GM18873 (cell line): ENCODE measurements around the gene PPIA.
"Not testable (repeated sequence)": the region's sequence is repeated elsewhere in the genome, so short reads cannot be mapped to it uniquely, and the experiment has no call there.

Experiments used
- ATAC-seq: cut with Tn5 transposase; IDR thresholded peaks from one replicate; pipeline ENCODE4 v1.9.1; 2021; ENCODE audit warnings: mild to moderate bottlenecking, moderate library complexity, moderate number of reproducible peaks; ENCODE audit not compliant: unreplicated experiment, low FRiP score

PPIA gene

DNA sequence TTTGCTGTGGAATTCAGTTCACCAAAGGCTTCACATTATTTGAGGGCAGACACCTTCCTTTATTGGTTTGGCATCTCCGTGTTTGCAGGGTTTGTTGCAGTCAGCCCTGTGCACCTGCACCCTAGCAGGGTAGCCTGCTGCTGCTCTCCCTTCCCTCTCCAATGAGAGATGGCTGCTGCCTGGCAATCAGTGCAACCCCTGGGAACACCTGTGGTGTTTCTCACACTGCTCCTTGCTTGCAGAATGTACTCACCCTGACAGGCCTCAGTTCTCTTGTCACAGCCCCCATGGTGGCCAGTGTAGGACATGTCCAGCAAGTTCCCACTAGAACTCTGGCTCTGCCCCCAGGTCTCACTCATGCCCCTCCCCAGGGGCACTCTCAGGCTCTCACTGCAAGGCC is 12.1 kb upstream of the PPIA start:
- ATAC-seq: no peak

DNA sequence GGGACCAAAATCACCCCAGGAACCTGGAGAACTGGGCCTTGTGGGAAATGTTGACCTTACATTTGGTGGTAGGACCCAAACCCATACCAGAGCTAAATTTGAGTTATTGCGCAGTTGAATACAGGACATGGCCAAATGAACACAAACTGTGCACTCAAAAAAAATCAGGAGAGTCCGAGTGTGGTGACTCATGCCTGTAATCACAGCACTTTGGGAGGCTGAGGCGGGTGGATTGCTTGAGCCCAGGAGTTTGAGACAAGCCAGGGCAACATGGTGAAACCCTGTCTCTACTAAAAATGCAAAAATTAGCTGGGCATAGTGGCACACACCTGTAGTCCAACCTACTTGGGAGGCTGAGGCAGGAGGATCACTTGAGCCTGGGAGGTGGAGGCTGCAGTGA is 11.3 kb upstream of the PPIA start:
- ATAC-seq: not testable (repeated sequence)

GRCh38 chr7:44787041-44787440 is 9.4 kb upstream of the PPIA start:
- ATAC-seq: no peak

- ATAC-seq: no peak
Measured at GRCh38 chr7:44787762-44788161, 8.7 kb upstream of the PPIA start.

DNA sequence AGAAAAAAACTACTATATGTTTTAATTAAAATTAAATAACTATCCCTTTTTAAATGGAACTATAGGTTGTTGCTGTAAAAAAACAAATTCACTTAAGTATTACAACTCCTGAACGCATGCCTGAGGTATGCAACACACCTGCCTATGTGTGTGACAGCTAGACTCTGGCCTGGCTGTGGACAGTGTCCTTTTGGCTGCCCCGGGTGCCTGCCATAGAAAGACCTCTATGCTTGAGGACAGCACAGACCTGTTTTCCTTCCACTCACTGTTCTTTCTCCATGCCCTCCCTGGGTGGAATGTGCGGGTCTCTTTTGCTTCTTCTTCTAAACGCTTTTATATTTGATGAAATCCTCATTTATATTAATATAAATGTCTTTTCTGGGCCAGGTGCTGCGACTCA is 6.5 kb upstream of the PPIA start:
- ATAC-seq: no peak

DNA sequence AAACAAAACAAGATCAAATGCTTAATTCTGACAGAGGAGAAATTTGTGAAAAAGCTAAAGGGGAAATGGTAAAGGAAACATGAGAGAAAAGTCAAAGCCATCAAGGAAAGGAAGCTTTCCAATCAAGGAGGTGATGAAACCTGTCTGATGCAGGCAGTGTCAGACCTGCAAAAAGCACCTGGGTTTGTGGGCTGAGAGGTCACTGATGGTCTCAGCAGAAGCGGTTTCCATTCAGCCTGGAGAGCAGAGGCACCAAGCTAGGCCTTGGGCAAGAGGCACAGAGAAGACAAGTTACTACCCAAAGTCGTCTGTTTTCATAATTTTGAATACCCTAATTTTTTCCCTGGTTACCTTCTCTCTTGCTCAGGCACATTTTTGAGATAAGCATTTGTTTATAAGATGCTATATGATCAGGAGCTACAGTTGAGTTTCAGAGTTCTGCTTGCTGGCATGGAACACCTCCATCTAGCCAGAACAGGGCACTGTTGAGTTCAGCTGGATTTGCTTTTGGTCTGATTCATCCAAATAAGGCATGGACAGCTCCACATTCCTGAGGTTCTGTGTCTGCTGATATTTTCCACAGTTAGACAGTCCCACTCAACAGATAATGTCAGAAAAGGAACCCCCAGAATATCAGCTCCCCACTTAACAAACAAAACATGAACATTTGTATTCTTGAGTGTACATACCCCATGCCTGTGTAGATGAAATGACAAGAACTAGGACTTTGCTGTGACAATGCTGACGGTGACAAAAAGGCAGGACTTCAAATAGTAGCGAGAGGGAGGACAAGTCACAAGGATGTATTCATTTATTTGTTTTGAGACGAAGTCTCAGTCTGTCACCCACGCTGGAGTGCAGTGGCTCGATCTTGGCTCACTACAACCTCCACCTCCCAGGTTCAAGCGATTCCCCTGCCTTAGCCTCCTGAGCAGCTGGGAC is 4.9 kb upstream of the PPIA start:
- ATAC-seq: no peak

DNA sequence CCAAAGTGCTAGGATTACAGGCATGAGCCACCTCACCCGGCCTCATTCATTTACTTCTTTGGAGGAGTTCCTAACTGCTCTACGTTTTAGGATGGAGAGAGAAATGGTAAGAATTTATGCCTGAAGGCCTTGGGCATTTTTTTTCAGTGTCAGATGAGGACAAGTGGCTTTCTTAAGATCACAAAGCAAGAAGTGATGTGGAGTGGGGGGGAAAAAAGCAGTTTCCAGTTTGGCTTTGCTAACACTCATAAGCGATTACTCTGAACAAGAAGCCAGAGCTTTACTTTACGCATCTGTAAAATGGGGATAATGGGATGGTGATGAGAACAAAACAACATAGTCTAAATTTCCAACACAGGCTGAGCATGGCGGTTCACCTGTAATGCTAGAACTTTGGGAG is 2.6 kb upstream of the PPIA start:
- ATAC-seq: no peak

DNA sequence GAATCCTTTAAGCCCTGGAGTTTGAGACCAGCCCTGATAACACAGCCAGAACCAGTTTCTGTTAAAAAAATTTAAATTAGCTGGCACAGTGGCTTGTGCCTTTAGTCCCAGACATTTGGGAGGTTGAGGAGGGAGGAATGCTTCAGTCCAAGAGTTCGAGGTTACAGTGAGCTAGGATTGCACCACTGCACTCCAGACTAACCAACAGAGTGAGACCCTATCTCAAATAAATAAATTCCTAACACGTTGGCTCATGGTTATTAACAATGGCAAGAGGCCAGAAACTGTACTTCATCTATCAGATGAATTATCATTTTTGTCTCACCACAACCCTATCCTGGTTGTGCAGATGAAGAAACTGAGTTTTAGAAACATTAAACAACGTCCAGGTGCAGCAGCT is 2.1 kb upstream of the PPIA start:
- no peak for ATAC-seq

GRCh38 chr7:44796034-44796503 is 412 bp upstream of the PPIA start:
- ATAC-seq: peak; percentile 7

- peak; percentile 25 for ATAC-seq
Measured at GRCh38 chr7:44797329-44798258, 1.1 kb downstream of the PPIA start.

GRCh38 chr7:44798649-44799305 is 2.3 kb downstream of the PPIA start:
- no peak for ATAC-seq

GRCh38 chr7:44799939-44800338 is 3.5 kb downstream of the PPIA start:
- ATAC-seq: no peak

DNA sequence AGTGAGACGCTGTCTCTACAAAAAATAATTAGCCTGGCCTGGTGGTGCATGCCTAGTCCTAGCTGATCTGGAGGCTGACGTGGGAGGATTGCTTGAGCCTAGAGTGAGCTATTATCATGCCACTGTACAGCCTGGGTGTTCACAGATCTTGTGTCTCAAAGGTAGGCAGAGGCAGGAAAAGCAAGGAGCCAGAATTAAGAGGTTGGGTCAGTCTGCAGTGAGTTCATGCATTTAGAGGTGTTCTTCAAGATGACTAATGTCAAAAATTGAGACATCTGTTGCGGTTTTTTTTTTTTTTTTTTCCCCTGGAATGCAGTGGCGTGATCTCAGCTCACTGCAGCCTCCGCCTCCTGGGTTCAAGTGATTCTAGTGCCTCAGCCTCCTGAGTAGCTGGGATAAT is 5.4 kb downstream of the PPIA start:
- ATAC-seq: no peak

- ATAC-seq: no peak
Measured at GRCh38 chr7:44802418-44803025, 6.0 kb downstream of the PPIA start.

DNA sequence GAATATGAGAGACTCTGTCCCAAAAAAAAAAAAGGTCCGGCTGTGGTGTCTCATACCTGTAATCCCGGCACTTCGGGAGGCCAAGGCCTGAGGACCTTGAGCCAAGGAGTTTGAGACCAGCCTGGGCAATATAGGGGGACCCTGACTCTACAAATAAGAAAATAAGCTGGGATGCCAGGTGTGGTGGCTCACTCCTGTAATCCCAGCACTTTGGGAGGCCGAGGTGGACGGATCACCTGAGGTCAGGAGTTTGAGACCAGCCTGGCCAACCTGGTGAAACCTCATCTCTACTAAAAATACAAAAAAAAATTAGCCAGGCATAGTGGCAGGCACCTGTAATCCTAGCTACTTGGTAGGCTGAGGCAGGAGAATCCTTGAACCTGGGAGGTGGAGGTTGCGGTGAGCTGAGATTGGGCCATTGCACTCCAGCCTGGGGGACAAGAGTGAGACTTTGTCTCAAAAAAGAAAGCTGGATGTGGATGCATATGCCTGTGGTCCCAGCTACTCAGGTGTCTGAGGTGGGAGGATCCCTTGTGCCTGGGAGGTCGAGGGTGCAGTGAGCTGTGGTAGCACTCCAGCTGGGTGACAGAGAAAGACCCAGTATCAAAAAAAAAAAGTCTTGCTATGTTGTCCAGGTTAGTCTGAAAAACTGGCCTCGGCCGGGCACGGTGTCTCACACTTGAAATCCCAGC is 7.5 kb downstream of the PPIA start:
- not testable (repeated sequence) for ATAC-seq

DNA sequence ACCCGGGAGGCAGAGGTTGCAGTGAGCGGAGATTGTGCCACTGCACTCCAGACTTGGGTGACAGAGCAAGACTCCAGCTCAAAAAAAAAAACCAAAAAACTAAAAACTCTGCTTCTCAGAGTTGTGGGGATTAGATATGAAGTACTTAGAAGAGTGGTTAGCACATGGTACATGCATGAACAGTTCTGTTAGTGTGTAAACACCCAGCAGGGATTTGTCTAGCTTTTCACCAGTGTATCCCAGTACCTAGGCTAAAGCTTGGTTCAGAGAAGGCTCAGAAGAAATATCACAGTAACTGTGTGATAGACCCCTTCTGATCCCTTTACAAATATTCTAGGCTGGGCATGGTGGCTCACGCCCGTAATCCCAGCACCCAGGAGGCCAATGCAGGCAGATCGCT is 9.5 kb downstream of the PPIA start:
- ATAC-seq: no peak

DNA sequence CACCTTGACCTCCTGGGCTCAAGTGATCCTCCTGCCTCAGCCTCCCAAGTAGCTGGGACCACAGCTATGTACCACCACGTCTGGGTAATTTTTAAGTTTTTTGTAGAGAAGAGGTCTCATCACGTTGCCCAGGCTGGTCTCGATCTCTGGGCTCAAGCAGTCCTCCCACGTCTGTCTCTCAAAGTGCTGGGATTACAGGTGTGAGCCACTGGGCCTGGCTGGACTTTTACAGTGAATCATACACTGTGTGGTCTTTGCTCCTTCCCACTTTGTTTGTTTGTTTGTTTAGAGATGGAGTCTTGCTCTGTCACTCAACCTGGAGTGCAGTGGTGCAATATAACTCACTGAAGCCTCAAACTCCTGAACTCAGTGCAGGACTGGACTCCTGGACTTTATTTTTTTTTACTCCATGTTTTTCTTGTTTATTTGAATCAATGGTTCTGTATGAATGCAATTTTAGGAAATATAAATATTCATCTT is 12.5 kb downstream of the PPIA start:
- ATAC-seq: no peak

- ATAC-seq: no peak
Measured at GRCh38 chr7:44811093-44811492, 14.6 kb downstream of the PPIA start.

GRCh38 chr7:44811571-44811970 is 15.1 kb downstream of the PPIA start:
- no peak for ATAC-seq

DNA sequence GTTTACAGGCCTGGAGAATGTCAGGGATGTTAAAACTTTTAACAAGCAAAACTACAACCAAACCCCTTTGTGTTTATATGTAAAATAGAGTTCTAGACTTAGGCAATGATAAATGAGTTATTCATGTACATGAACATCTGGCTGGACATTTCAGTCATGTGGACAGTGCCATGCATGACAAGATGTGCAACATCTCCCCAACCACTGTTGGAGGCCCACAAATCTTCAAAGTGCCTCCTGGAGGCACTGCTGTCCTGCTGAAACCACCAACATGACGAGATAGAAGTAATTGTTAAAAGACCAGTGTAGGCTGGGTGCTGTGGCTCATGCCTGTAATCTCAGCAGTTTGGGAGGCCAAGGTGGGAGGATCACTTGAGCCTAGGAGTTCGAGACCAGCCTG is 18.4 kb downstream of the PPIA start:
- no peak for ATAC-seq
